ENCODE results near the gene CHST12.
"Not testable (repeated sequence)": the region's sequence is repeated elsewhere in the genome, so short reads cannot be mapped to it uniquely, and the experiment has no call there.

Gene CHST12

GRCh38 chr7:2373124-2373556, 30.3 kb upstream of the CHST12 start:
- H3K27me3 ChIP-seq (ENCODE audit: insufficient read depth, poor library complexity, severe bottlenecking), result no peaks in the 10 kb centered on the region
- no peak overlapping the region for H3K27ac ChIP-seq (replicated peaks)
- H3K4me3 ChIP-seq (replicated peaks; ENCODE audit: insufficient read depth, low read length), result no peak overlapping the region
- DNase-seq (ENCODE audit: low read depth in 1 of 2, low spot score in 1 of 2), result no peak
- TF ChIP-seq SPI1 (IDR thresholded peaks at IDR 0.05; ENCODE audit: borderline replicate concordance, low read depth) (no peak), POLR2AphosphoS5 (IDR thresholded peaks at IDR 0.05; ENCODE audit: low read depth) (peak; percentile 64)

- H3K27me3 ChIP-seq (ENCODE audit: insufficient read depth, poor library complexity, severe bottlenecking), result no peaks in the 10 kb centered on the region
- no peak overlapping the region for H3K4me3 ChIP-seq (replicated peaks; ENCODE audit: insufficient read depth, low read length)
- no peak for DNase-seq (ENCODE audit: low read depth in 1 of 2, low spot score in 1 of 2)
- TF ChIP-seq SPI1 (IDR thresholded peaks at IDR 0.05; ENCODE audit: borderline replicate concordance, low read depth), result no peak
- TF ChIP-seq POLR2AphosphoS5 (IDR thresholded peaks at IDR 0.05; ENCODE audit: low read depth), result peak; percentile 10; the same call in 1 of the 2 replicates
- no peak overlapping the region for H3K27ac ChIP-seq (replicated peaks)
Measured at GRCh38 chr7:2373646-2374045, 29.8 kb upstream of the CHST12 start.

- Histone ChIP-seq H3K27me3 (ENCODE audit: insufficient read depth, poor library complexity, severe bottlenecking) (no peaks in the 10 kb centered on the region), H3K4me3 (replicated peaks; ENCODE audit: insufficient read depth, low read length) (no peak overlapping the region), H3K27ac (replicated peaks) (no peak overlapping the region)
- TF ChIP-seq SPI1 (IDR thresholded peaks at IDR 0.05; ENCODE audit: borderline replicate concordance, low read depth), result no peak
- no peak for TF ChIP-seq REST (IDR thresholded peaks at IDR 0.05; ENCODE audit: insufficient replicate concordance, low read depth)
- no peak for TF ChIP-seq CTCF (IDR thresholded peaks at IDR 0.05; ENCODE audit: insufficient read depth, low read length)
- no peak for TF ChIP-seq GABPA (IDR thresholded peaks at IDR 0.05; ENCODE audit: low read depth)
- no peak for TF ChIP-seq POLR2AphosphoS5 (IDR thresholded peaks at IDR 0.05; ENCODE audit: low read depth)
- DNase-seq (ENCODE audit: low read depth in 1 of 2, low spot score in 1 of 2), result no peak
Measured at GRCh38 chr7:2374401-2374800, 29.0 kb upstream of the CHST12 start.

GRCh38 chr7:2374830-2375728, 28.3 kb upstream of the CHST12 start:
- no peak for DNase-seq (ENCODE audit: low read depth in 1 of 2, low spot score in 1 of 2)
- H3K27me3 ChIP-seq (ENCODE audit: insufficient read depth, poor library complexity, severe bottlenecking), result no peaks in the 10 kb centered on the region
- TF ChIP-seq GABPA (IDR thresholded peaks at IDR 0.05; ENCODE audit: low read depth) (no peak), POLR2AphosphoS5 (IDR thresholded peaks at IDR 0.05; ENCODE audit: low read depth) (peak; percentile 41; the same call in 1 of the 2 replicates)
- no peak overlapping the region for H3K4me3 ChIP-seq (replicated peaks; ENCODE audit: insufficient read depth, low read length)
- H3K27ac ChIP-seq (replicated peaks), result no peak overlapping the region

GRCh38 chr7:2376351-2377154, 26.9 kb upstream of the CHST12 start:
- Histone ChIP-seq H3K27ac (replicated peaks) (no peak overlapping the region), H3K4me3 (replicated peaks; ENCODE audit: insufficient read depth, low read length) (no peak overlapping the region), H3K27me3 (ENCODE audit: insufficient read depth, poor library complexity, severe bottlenecking) (no peaks in the 10 kb centered on the region)
- DNase-seq (ENCODE audit: low read depth in 1 of 2, low spot score in 1 of 2), result no peak
- TF ChIP-seq POLR2AphosphoS5 (IDR thresholded peaks at IDR 0.05; ENCODE audit: low read depth), result peak; percentile 26; the same call in 1 of the 2 replicates
- TF ChIP-seq GABPA (IDR thresholded peaks at IDR 0.05; ENCODE audit: low read depth), result no peak
- no peak for TF ChIP-seq SPI1 (IDR thresholded peaks at IDR 0.05; ENCODE audit: borderline replicate concordance, low read depth)
- TF ChIP-seq REST (IDR thresholded peaks at IDR 0.05; ENCODE audit: insufficient replicate concordance, low read depth), result no peak
- TF ChIP-seq CTCF (IDR thresholded peaks at IDR 0.05; ENCODE audit: insufficient read depth, low read length), result no peak

- not testable (repeated sequence) for H3K27me3 ChIP-seq (ENCODE audit: insufficient read depth, poor library complexity, severe bottlenecking); H3K4me3 ChIP-seq (replicated peaks; ENCODE audit: insufficient read depth, low read length); H3K27ac ChIP-seq (replicated peaks); DNase-seq (ENCODE audit: low read depth in 1 of 2, low spot score in 1 of 2)
Measured at GRCh38 chr7:2377492-2377891, 25.9 kb upstream of the CHST12 start.

- H3K4me3 ChIP-seq (replicated peaks; ENCODE audit: insufficient read depth, low read length); H3K27me3 ChIP-seq (ENCODE audit: insufficient read depth, poor library complexity, severe bottlenecking); DNase-seq (ENCODE audit: low read depth in 1 of 2, low spot score in 1 of 2); H3K27ac ChIP-seq (replicated peaks): not testable (repeated sequence)
Measured at GRCh38 chr7:2378125-2378524, 25.3 kb upstream of the CHST12 start.
